ENCODE measurements around the gene GRM4.
A peak's percentile ranks its signal among the peaks of the same experiment; 100 is the strongest.

Gene GRM4

GRCh38 chr6:34037151-34037550 is 108.7 kb downstream of the GRM4 start:
- DNase-seq, result no peak

DNA sequence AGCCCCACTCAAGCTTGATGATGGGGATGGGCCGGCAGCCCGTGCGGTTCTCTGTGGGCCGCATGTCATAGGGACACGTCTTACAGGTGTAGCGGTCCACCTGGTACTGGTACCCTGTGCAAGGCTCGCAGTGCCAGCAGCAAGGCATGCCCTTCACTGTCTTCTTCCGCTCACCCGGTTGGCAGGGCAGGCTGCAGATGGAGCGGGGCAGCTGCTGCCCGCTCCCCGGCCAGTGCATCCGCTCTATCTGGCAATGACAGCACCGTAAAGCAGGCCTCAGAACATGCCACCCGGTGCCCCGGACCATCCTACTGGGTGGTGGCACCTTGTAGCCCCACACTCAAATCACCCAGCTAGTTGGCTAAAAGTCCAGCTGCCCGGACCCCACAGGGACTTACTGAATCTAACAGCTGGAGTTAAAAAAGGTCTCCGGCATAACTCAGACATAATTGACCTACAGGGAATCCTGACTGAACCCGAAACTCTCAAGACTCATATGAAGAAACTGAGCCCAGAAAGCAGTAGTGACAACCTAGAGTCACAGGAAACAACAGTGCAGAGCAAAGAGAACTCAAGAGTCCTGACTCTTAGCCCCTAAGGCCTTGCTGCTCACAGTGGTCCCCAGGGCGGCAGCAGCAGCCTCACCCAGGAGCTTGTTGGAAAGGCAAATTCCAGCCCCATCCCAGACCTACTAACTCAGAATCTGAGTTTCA is 109.4 kb downstream of the GRM4 start:
- no peak for DNase-seq

DNA sequence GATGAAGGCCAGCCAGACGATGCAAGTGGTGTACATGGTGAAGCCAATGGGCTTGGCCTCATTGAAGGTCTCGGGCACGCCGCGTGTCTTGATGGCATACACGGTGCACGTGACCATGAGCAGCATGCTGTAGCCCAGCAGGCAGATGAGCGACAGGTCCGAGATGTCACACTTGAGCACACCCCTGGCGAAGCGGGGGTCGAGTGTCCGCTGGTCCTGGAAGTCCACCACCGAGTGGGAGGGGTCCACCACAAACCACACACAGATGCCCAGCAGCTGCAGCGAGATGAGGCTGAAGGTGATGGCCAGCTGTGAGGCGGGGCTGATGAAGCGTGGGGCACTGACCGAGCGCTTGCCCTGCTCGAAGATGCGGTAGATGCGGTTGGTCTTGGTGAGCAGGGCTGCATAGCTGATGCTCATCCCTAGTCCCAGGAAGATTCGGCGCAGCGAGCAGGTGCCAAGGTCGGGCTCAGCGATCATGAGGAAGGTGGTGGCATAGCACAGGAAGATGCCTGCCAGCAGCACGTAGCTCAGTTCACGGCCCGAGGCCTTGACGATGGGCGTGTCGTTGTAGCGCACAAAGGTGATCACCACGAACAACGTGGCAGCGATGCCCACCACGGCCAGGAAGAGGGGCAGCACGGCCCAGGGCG is 110.1 kb downstream of the GRM4 start:
- DNase-seq, result no peak

- no peak for DNase-seq
Observed at GRCh38 chr6:34035161-34035560, 110.7 kb downstream of the GRM4 start.

DNA sequence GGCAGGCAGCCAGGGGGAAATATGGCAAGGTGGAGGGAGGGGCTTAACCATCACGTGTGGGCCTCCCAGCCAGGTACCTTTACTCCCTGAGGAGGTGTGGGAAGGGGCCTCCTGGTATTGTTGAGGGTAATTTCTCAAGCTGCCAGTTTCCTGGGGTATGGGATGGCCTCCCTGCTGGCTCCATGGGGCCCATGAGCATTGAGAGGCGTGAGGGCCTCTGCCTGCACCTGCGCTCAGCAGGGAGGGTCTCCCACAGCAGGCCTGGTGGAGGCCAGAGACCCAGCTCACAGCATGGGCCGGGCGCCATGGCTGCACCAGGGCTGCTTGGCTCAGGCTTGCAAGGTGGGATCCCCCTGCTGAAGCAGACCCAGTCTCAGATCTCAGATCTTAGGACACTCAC is 113.0 kb downstream of the GRM4 start:
- no peak for DNase-seq

DNA sequence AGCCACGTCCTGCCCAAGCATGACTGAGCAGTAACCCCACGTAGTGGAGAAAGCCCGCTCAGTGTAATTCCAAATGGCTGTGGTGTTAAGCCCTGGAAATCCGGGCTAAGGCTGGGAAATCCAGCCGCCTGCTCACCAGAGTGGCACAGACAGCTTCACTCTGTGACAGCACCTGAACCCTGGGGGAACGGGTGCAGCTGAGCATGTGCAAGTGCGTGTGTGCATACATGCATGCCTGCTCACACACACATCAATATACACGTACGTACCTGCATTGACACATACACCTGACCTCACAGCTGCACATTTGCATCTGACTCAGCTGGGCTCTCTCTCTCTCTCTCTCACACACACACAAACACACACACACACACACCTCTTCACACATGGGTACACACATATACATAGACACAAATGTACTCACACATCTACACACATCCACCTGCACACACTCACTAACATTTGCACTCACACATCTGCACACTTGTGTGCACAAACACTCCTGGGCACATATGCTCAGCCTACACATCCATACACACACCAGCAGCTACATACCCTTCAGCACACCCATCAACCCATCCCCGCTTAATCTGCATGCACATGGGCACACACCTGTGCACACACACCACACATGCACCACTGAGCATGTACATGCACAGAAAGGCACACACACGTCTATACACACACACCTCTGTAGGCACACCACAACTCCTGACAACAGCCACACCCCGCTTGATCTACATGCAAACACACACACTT is 114.1 kb downstream of the GRM4 start:
- DNase-seq, result no peak

- no peak for DNase-seq
Observed at GRCh38 chr6:34030831-34031624, 114.9 kb downstream of the GRM4 start.

DNA sequence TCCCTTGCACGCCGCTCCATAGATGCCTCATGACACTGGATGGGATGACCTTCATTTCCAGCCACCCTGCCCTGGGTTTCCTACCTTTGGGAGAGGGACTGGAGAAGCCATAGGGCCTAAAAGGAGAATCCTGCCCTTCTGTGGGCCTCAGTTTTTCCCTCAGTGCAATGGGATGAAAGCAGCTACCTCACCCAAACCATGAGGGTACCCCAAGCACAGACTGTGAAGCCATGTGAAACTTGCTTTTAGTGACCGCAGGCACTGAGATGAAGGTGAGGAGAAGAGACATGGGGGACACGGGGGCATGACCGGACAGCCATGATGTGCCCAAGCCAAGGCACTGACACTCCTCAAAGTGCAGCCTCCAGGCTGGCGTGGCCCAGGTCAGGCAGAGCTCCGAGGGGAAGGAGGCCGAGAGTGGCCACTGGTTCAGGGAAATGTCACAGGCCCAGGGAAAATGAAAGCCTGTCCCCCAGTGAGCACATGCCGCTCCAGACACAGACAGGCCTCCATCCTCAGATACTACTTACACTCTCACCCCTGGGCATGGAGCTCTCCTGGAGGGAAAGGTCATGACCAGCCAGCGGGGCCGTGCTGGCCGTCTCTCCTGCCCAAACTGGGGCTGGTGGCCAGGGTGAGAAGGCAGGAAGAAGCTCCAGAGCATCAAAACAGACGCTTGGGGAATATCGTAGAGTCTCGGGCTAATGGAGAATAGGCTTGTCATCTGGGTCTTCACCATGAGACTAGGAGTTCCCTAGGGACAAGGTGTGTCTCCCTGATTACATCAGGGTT is 116.2 kb downstream of the GRM4 start:
- DNase-seq, result no peak

- DNase-seq, result no peak
Observed at GRCh38 chr6:34028691-34029360, 117.1 kb downstream of the GRM4 start.

DNA sequence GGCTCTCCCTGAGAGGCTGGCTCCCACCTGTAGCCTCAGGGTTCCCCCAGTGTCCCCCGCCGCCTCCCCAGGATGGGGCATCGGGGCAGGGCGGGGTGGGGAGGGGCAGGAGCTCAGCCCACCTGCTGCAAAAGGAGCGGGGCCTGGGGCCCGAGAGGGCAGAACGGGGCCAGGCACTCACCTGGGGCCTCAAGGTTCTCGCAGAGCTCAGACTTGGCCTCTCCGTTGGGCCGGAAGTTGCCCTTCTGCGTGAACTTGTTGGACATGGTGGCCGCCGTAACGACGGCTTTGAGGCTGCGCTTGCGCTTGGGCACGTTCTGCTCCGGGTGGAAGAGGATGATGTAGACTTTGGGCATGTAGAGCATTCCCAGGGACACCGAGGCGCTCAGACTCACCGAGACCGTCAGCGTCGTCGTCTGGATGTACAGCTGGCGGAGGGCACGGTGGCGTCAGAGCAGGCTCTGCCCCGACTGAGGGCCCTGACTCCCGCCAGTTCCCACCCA is 117.9 kb downstream of the GRM4 start:
- no peak for DNase-seq

DNA sequence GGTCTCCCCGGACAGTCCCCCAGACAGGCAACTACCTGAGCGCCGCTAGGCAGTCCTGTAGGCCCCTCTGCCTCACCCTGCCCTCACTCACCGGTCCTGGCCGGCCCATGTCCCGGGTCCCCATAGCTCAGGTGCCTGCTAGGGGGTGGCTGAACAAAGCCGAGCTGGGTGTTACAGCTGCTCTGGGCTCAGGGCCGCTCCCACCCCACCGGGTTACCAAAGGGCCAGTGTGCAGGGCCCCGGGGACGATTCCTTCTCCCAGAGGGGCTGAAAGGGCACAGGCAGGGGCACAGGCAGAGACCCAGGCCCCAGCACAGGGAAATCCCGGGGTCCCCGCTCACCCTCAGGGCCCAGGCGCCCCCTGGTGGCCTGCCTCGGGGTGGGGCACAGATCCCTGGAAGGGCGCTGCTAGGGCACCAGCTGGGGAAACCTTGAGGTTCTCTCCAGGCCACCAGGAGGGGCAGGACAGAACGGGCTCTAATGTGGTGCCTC is 118.4 kb downstream of the GRM4 start:
- peak; percentile 88 for DNase-seq

- no peak for DNase-seq
Observed at GRCh38 chr6:34025861-34026260, 120.0 kb downstream of the GRM4 start.

GRCh38 chr6:34025112-34025807 is 120.6 kb downstream of the GRM4 start:
- DNase-seq, result no peak

GRCh38 chr6:34022873-34023255 is 123.0 kb downstream of the GRM4 start:
- DNase-seq, result no peak

- DNase-seq, result no peak
Observed at GRCh38 chr6:34022250-34022872, 123.5 kb downstream of the GRM4 start.

GRCh38 chr6:34021554-34022190 is 124.2 kb downstream of the GRM4 start:
- DNase-seq, result no peak

DNA sequence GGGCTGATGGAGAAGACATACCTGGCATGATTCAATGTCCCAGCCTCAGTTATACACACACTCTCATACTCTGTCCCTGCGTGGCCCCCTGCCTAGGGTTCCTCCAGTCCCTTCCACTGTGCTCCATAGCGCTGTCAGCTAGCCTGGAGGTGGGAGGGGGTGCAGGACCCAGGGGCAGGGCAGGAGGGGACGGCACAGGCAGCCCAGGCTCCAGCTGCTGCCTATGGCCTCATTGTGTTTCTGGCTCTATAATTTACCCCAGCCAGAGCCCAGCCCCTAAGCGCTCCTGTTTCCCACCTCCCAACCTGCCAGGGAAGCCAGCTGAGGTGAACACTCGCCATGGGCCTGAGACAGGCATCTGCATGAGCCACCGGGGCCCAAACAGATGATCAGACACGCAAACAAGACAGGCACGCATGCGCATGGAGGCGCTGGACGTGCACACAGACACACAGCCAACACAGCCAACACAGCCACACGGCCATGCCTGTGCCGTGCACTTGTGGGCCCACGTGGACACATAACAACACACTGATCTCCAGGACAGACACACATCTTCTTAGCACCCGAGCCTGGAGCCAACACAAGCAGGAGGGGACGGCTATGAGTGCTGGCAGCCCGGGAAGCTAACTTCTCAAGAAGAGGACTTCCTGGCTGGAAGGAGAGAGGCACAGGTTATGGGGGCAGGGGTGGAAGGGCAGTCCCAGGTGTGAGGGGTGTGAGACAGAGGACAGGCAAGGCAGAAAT is 124.9 kb downstream of the GRM4 start:
- DNase-seq, result no peak

DNA sequence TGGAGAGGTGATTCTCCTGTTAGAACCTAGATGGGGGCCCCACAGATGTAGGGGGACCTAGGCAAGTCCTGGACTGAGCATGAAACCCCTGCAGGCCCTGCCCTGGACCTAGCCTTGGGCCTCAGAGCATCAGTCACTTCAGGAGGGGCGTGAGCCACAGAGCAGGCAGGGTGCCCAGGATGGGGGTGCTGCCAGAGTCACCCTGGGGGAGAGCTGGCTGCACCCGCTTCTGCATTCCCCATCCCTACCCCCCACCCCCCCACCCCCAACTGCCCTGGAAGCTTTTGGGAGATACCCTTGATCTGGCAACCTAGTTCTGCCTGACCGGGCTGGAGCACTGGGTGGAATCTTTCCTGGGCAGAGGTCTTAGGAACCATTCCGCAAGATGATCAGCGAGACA is 125.6 kb downstream of the GRM4 start:
- no peak for DNase-seq
